D721Med (cell line): ENCODE results near the gene CARD8.

ENCODE experiments used
- DNase-seq: peaks from one replicate; pipeline ENCODE4 v3.0.0; 2011; ENCODE audit warnings: low spot score; ENCODE audit not compliant: insufficient read length
- FAIRE-seq: peaks from 2 replicates; lab custom pipeline; 2011; peaks lifted over from hg19 to GRCh38; lab: Jason Lieb, UNC
- CTCF ChIP-seq: IDR thresholded peaks from 2 replicates; pipeline ENCODE4 v1.5.1; 2012; ENCODE audit warnings: mild to moderate bottlenecking, control low read depth; ENCODE audit not compliant: insufficient read depth; ENCODE audit errors: missing control alignments

CARD8 gene

GRCh38 chr19:48258350-48258749 is 2.6 kb upstream of the CARD8 start:
- DNase-seq (no peak), FAIRE-seq (peak; percentile 95)
- TF ChIP-seq CTCF: no peak

DNA sequence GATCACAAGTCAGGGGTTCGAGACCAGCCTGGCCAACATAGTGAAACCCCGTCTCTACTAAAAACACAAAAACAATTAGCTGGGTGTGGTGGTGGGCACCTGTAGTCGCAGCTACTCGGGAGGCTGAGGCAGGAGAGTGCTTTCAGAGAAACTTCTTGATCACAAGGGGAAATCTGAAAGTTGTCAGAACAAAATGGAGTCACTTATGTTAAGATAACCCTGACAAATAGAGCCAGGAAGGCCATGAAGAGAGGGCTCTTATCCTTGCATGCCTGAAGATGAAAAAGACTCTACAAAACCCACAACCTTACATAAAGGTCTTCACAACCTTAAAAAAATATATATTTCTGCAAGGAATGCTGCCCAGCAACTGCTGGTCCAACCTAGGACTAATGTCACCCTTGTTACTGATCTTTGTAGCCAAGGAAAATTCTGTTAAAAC is 1.2 kb downstream of the CARD8 start:
- FAIRE-seq (no peak), DNase-seq (no peak)
- TF ChIP-seq CTCF: no peak

GRCh38 chr19:48253999-48254398 is 1.7 kb downstream of the CARD8 start:
- FAIRE-seq (no peak), DNase-seq (no peak)
- TF ChIP-seq CTCF: no peak

- FAIRE-seq (no peak), DNase-seq (no peak)
- TF ChIP-seq CTCF: no peak
Measured at GRCh38 chr19:48252609-48253008, 3.1 kb downstream of the CARD8 start.

DNA sequence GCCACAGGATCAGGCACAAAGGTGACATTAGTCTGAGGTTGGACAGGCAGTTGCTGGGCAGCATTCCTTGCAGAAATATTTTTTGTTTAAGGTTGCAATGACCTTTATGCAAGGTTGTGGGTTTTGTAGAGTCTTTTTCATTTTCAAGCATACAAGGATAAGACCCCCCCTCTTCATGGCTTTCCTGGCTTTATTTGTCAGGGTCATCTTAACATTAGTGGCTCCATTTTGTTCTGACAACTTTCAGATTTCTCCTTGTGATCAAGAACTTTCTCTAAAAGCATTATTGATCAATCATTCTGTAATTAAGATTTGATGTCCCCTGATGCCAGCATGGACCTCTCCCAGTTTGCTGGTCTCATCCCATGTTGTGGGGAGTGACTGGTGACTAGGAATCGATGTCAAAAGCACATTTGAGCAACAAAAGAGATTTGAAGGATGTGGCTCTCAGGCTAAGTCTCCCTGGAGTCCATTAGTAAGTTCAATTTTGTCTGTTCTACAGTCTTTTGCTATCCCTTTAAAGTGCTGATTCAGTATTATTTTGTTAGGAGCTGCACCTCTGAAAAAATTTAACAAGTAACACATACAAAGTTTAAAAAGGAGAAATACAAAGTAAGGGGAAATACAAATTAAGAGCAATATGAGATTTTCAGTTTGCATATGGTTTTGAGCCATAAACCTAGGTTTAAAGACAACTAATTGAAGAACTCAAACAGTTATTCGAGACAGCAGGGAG is 5.3 kb downstream of the CARD8 start:
- no peak for FAIRE-seq
- no peak for TF ChIP-seq CTCF
- no peak for DNase-seq

DNA sequence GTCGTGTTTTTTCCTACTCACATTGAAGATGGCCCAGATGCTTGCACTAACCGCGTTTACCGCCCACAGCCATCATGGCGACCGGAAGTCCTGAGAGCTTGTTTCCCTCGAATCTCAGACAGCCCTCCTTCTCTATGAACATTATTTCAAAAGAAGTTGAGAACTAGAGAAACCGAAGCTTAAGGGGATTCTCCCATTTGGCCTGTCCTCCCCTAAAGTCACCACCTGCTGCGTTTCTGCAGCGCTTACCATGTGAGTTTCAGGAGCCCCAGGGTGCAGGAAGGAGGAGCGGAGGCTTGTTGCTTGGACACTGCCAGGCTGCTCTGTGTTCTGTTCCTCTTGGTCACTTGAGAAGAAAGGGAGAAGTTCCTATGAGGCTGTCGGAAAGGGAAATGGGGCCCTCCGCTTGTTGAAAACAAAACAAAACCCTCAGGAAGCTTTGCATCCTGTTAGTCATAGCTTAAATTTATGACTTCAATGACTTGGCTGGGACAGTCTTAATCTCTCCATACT is 6.2 kb downstream of the CARD8 start:
- TF ChIP-seq CTCF: no peak
- no peak for FAIRE-seq
- no peak for DNase-seq
